Dermis microvascular lymphatic vessel endothelial cell (primary cell): ENCODE measurements around the gene POMT1. TPM values are rescaled to one million over a fixed set of nuclear protein-coding genes. Genes with fewer than 3 reads are reported as not detected.
"Not testable (repeated sequence)": the region's sequence is repeated elsewhere in the genome, so short reads cannot be mapped to it uniquely, and the experiment has no call there.

Experiments
- DNase-seq, 2 donors: peaks; one replicate each; pipeline versions ENCODE4 v3.0.0 to v3.0.0-alpha.2; 2010; ENCODE audit warnings: low read depth in 2 of 2
- total RNA-seq: library from RNA; depleted of rRNA; stranded (reverse); fragments of >200 nt; gene quantifications from 2 replicates; pipeline ENCODE4 v1.2.1, GENCODE V29; 2014

Gene POMT1
- total RNA-seq = 21.1 and 28.4 TPM in 2 replicates

- DNase-seq = peak; percentile 61 to 82
These were observed at the start of gene POMT1 for GRCh38 chr9:131502781-131503625. TSS of gene POMT1 (plus strand) at chr9:131502918. CDS start at chr9:131504219, 1,301 bp downstream.

- DNase-seq = no peak
These were observed 48.7 kb upstream of the POMT1 start for GRCh38 chr9:131454028-131454427.

GRCh38 chr9:131455655-131456054 is 47.1 kb upstream of the POMT1 start:
- DNase-seq = not testable (repeated sequence)

- DNase-seq = no peak
These were observed 45.0 kb upstream of the POMT1 start for GRCh38 chr9:131457746-131458145.

- no peak for DNase-seq
These were observed 43.7 kb upstream of the POMT1 start for GRCh38 chr9:131459056-131459455.

GRCh38 chr9:131461166-131461565 is 41.6 kb upstream of the POMT1 start:
- DNase-seq = no peak

- peak in 1 of 2 donors; percentile 32 for DNase-seq
These were observed 38.2 kb upstream of the POMT1 start for GRCh38 chr9:131464354-131465000.

- no peak for DNase-seq
These were observed 37.3 kb upstream of the POMT1 start for GRCh38 chr9:131465401-131465800.

GRCh38 chr9:131467214-131467935 is 35.3 kb upstream of the POMT1 start:
- peak in 1 of 2 donors; percentile 30 for DNase-seq

- DNase-seq = no peak
These were observed 34.7 kb upstream of the POMT1 start for GRCh38 chr9:131468031-131468430.

GRCh38 chr9:131469356-131469755 is 33.4 kb upstream of the POMT1 start:
- no peak for DNase-seq

- DNase-seq = no peak
These were observed 32.8 kb upstream of the POMT1 start for GRCh38 chr9:131469951-131470350.

GRCh38 chr9:131470581-131470991 is 32.1 kb upstream of the POMT1 start:
- no peak for DNase-seq

- not testable (repeated sequence) for DNase-seq
These were observed 30.6 kb upstream of the POMT1 start for GRCh38 chr9:131472085-131472484.

GRCh38 chr9:131473198-131473885 is 29.4 kb upstream of the POMT1 start:
- DNase-seq = no peak

- DNase-seq = no peak
These were observed 28.8 kb upstream of the POMT1 start for GRCh38 chr9:131473891-131474290.

- no peak for DNase-seq
These were observed 28.0 kb upstream of the POMT1 start for GRCh38 chr9:131474711-131475110.

GRCh38 chr9:131475111-131475955 is 27.4 kb upstream of the POMT1 start:
- DNase-seq = no peak

- no peak for DNase-seq
These were observed 26.6 kb upstream of the POMT1 start for GRCh38 chr9:131475956-131476776.
